ENCODE data around the gene TMPRSS9.

The TMPRSS9 gene

DNA sequence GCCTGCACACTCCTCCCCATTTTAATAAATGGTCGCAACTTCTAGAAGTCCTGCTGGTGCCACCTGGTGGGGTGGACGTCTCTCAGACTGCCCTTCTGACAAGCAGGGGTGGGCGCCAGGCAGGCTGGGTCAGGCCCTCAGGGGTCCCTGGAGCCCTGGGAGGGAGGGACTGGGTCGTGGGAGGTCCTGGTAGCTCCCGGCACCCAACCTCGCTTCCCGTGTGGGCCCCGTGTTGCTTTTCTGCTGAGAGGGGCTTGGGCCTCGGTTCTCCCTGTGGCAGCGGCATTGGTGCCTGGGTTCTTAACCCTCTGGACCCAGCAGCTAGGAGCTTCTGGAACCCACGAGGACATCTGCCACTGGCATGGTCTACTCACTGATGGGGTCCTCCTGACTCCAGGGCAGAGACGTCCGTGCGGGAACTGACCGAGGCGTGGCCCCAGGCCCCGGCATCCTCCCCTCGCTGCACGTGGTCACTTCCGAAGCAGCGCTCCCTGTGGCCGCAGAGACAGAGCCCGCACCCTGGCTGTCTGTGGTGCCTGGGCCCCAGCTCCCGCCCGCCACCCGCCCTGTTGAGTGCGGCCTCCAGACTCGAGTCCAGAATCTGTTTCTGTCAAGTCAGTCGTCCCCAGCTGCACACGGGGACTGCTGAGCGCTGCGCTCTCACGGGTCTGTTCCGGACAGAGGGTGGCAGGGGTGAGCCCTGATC, 6.0 kb upstream of the TMPRSS9 start:
- Histone ChIP-seq H3K27me3 (ENCODE audit: control insufficient read depth, insufficient read depth, low read length) (no peaks in the 10 kb centered on the region), H3K4me3 (ENCODE audit: low read length) (no peak overlapping the region), H3K27ac (ENCODE audit: low read length) (no peak overlapping the region), H3K36me3 (ENCODE audit: control insufficient read depth, insufficient read depth, low read length) (peaks cover 4% of the 10 kb centered on the region; the same call in 1 of the 2 replicates), H3K4me1 (ENCODE audit: control insufficient read depth, insufficient read depth, low read length) (no peaks in the 10 kb centered on the region; the same call in 1 of the 2 replicates), H3K9me3 (ENCODE audit: control insufficient read depth, insufficient read depth, low read length) (no peaks in the 10 kb centered on the region)
- no peak for DNase-seq (ENCODE audit: low read depth, low spot score)
- no CpG with 5 or more reads among the region's 34 CpGs for WGBS (ENCODE audit: insufficient coverage, insufficient read length)

DNA sequence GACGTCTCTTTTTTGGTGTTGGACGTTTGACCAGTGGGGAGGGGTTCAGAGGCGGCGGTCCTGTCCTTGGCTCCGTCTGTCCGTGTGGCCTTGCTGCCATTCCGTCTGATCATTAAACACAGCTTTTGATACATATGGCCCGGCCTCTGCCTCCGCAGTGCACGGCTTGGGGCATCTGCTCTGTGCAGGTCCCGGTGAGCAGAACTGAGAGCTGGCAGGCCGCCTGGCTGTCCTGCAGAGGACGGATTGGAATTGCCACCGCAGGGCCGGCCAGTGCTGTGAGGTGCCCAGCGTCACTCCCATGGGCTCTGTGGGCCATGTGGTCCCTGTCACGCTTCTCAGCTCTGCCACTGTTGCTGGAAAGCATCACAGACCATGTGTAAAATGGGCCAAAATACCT, 5.4 kb upstream of the TMPRSS9 start:
- no peak overlapping the region for H3K27ac ChIP-seq (ENCODE audit: low read length)
- peaks cover 4% of the 10 kb centered on the region; the same call in 1 of the 2 replicates for H3K36me3 ChIP-seq (ENCODE audit: control insufficient read depth, insufficient read depth, low read length)
- no peak overlapping the region for H3K4me3 ChIP-seq (ENCODE audit: low read length)
- no peaks in the 10 kb centered on the region; the same call in 1 of the 2 replicates for H3K4me1 ChIP-seq (ENCODE audit: control insufficient read depth, insufficient read depth, low read length)
- H3K9me3 ChIP-seq (ENCODE audit: control insufficient read depth, insufficient read depth, low read length), result no peaks in the 10 kb centered on the region
- DNase-seq (ENCODE audit: low read depth, low spot score), result no peak
- no peaks in the 10 kb centered on the region for H3K27me3 ChIP-seq (ENCODE audit: control insufficient read depth, insufficient read depth, low read length)
- no CpG with 5 or more reads among the region's 17 CpGs for WGBS (ENCODE audit: insufficient coverage, insufficient read length)

DNA sequence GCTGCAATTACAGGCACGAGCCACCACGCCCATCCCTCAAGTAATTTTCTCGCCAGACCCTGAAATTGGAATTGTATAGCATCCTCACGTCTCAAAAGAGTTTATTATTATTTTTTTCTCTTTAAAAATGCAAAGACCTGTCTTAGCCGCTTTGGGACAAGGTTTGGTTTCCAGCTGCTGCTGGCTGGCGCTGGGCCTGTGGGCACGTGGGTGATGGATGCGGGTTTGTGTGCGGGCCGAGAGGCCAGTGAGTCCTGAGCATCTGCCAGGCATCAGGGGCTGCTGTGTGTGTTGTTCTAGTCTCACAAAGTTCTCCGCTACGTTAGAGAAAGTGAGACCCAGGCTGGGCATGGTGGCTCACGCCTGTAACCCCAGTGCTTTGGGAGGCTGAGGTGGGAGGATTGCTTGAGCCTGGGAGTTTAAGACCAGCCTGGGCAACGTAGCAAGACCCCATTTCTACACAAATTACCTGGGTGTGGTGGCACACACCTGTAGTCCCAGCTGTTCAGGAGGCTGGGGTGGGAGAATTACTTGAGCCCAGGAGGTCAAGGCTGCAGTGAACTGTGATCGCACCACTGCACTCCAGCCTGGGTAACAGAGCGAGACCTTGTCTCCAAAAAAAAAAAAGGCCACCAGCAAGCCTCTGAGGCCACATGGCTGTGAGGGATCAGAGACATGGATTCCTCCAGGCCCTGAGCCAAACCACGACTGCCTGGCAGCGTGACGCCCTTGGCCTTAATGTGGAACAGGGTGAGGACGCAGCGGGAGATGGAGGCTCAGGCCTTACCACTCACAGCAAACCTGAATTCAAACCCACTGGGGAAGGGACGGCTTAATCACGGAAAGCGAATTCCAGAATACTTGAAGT, 4.7 kb upstream of the TMPRSS9 start:
- Histone ChIP-seq H3K27me3 (ENCODE audit: control insufficient read depth, insufficient read depth, low read length) (no peaks in the 10 kb centered on the region), H3K9me3 (ENCODE audit: control insufficient read depth, insufficient read depth, low read length) (no peaks in the 10 kb centered on the region), H3K4me3 (ENCODE audit: low read length) (no peak overlapping the region), H3K36me3 (ENCODE audit: control insufficient read depth, insufficient read depth, low read length) (peaks cover 4% of the 10 kb centered on the region; the same call in 1 of the 2 replicates), H3K27ac (ENCODE audit: low read length) (no peak overlapping the region), H3K4me1 (ENCODE audit: control insufficient read depth, insufficient read depth, low read length) (peaks cover 1% of the 10 kb centered on the region; the same call in 1 of the 2 replicates)
- no CpG with 5 or more reads among the region's 24 CpGs for WGBS (ENCODE audit: insufficient coverage, insufficient read length)
- DNase-seq (ENCODE audit: low read depth, low spot score), result no peak

DNA sequence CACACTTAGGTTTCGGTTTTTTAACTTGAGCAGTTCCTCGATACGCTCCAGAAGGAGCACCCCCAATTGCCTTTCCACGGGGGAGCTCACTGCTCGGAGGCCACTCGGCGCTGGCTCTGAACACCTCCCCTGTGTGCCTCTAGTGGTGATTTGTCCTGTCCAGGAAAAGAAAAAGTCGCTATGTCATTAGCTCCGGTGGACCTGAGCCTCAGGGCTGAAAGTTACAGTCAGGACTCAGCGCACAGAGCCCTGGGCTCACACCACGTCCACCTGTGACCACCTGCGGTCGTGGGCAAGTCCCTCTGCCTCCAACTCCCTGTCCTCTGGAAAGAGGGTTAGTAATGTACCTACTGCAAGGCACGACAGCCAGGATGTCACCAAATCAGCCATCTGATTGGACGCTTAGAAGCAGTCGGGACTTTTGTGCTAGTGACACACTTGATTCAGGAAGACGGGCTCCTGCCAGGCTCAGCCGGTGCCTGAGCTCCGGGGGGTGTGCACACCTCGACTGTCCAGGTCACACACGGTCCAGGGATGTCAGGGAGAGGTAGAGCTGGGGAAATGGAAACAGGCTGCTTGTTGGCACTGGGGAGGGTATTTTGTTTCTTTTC, 3.9 kb upstream of the TMPRSS9 start:
- no peak for DNase-seq (ENCODE audit: low read depth, low spot score)
- no peaks in the 10 kb centered on the region for H3K27me3 ChIP-seq (ENCODE audit: control insufficient read depth, insufficient read depth, low read length)
- no peak overlapping the region for H3K27ac ChIP-seq (ENCODE audit: low read length)
- WGBS (ENCODE audit: insufficient coverage, insufficient read length), result no CpG with 5 or more reads among the region's 21 CpGs
- H3K4me3 ChIP-seq (ENCODE audit: low read length), result no peak overlapping the region
- H3K36me3 ChIP-seq (ENCODE audit: control insufficient read depth, insufficient read depth, low read length), result peaks cover 4% of the 10 kb centered on the region; the same call in 1 of the 2 replicates
- H3K9me3 ChIP-seq (ENCODE audit: control insufficient read depth, insufficient read depth, low read length), result no peaks in the 10 kb centered on the region
- H3K4me1 ChIP-seq (ENCODE audit: control insufficient read depth, insufficient read depth, low read length), result peaks cover 1% of the 10 kb centered on the region; the same call in 1 of the 2 replicates

DNA sequence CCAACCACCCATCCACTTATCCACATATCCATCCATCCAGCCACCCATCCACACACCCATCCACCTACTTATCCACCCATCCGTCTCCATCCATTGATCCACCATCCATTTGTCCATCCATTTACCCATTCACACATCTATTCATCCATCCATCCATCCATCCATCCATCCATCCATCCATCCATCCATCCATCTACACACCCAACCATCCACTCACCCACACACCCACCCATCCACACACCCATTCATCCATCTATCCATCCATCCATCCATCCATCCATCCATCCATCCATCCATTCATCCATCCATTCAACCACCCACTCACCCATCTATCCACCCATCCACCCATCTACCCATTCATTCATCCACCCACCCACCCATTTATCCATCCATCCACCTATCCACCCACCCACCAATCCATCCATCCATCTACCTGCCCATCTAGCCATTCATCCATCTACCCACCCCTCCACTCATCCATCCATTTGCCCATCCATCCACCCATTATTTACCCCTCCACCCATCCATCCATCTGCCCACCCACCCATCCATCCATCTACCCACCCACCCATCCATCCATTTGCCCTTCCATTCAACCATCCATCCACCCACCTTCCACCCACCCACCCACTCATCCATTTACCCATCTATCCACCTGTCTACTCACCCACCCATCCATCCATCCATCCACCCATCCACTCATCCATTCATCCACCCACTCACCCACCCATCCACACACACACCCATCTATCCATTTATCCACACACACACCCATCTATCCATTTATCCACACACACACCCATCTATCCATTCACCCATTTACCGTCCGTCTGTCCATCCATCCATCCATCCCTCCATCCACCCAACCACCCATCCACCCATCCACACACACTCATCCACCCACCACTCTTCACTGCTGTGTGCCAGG, 2.5 kb upstream of the TMPRSS9 start:
- Histone ChIP-seq H3K4me1 (ENCODE audit: control insufficient read depth, insufficient read depth, low read length) (peaks cover 3% of the 10 kb centered on the region; the same call in 1 of the 2 replicates), H3K9me3 (ENCODE audit: control insufficient read depth, insufficient read depth, low read length) (no peaks in the 10 kb centered on the region), H3K4me3 (ENCODE audit: low read length) (no peak overlapping the region), H3K36me3 (ENCODE audit: control insufficient read depth, insufficient read depth, low read length) (no peaks in the 10 kb centered on the region; the same call in 1 of the 2 replicates), H3K27ac (ENCODE audit: low read length) (no peak overlapping the region), H3K27me3 (ENCODE audit: control insufficient read depth, insufficient read depth, low read length) (no peaks in the 10 kb centered on the region)
- DNase-seq (ENCODE audit: low read depth, low spot score), result no peak
- 100% methylated on average over 2 of the region's 3 CpGs for WGBS (ENCODE audit: insufficient coverage, insufficient read length)

DNA sequence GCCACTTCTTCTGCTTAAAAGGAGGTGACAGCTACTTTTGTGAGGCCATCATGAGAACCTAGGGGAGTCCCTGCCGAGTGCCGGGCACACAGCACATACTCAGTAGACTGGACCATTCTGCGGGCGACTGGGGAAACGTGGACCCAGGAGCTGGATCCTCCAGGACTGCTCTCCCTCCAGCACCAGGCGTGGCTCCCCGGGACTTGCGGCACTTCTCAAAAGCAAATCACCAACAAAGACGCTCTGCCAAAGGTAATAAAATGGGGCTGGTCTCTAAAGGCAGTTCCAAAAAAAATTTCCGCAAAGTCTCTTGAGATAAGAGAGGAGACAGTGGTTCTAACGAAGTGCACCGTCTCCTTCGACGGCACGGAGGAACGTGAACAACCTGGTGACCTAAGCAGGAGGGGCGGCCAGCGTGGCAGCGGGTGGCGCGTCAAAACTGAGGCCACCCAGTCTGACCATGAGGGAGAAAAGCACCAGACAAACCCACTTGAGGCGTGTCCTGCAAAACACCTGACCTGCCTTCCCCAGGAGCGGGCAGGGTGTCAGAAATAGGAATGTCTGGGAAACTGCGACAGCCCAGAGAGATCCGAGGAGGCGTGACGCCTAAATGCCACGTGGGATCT, 1.4 kb upstream of the TMPRSS9 start:
- Histone ChIP-seq H3K4me3 (ENCODE audit: low read length) (no peak overlapping the region), H3K4me1 (ENCODE audit: control insufficient read depth, insufficient read depth, low read length) (peaks cover 3% of the 10 kb centered on the region; the same call in 1 of the 2 replicates), H3K9me3 (ENCODE audit: control insufficient read depth, insufficient read depth, low read length) (no peaks in the 10 kb centered on the region), H3K27ac (ENCODE audit: low read length) (no peak overlapping the region), H3K36me3 (ENCODE audit: control insufficient read depth, insufficient read depth, low read length) (no peaks in the 10 kb centered on the region), H3K27me3 (ENCODE audit: control insufficient read depth, insufficient read depth, low read length) (no peaks in the 10 kb centered on the region)
- DNase-seq (ENCODE audit: low read depth, low spot score), result no peak
- WGBS (ENCODE audit: insufficient coverage, insufficient read length), result no CpG with 5 or more reads among the region's 28 CpGs

DNA sequence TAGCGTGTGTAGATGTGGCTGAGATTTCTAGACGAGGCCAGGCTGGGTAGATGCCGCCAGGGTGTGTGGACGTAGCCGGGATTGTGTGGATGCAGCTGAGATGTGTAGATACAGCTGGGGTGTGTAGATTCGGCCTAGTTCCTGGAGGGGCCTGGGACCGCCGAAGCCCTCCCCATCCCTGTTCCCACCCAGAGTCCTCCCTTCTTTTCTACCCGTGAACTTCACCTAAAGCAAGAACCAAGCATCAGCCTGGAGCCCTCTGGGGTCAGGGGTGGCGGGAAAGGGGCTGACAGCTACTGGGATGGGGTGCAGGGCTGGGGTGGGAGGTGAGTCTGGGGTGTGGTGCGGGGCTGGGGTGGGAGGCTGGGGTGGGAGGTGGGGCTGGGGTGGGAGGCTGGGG, 768 bp downstream of the TMPRSS9 start:
- WGBS (ENCODE audit: insufficient coverage, insufficient read length), result no CpG with 5 or more reads among the region's 11 CpGs
- H3K4me1 ChIP-seq (ENCODE audit: control insufficient read depth, insufficient read depth, low read length), result peaks cover 3% of the 10 kb centered on the region; the same call in 1 of the 2 replicates

DNA sequence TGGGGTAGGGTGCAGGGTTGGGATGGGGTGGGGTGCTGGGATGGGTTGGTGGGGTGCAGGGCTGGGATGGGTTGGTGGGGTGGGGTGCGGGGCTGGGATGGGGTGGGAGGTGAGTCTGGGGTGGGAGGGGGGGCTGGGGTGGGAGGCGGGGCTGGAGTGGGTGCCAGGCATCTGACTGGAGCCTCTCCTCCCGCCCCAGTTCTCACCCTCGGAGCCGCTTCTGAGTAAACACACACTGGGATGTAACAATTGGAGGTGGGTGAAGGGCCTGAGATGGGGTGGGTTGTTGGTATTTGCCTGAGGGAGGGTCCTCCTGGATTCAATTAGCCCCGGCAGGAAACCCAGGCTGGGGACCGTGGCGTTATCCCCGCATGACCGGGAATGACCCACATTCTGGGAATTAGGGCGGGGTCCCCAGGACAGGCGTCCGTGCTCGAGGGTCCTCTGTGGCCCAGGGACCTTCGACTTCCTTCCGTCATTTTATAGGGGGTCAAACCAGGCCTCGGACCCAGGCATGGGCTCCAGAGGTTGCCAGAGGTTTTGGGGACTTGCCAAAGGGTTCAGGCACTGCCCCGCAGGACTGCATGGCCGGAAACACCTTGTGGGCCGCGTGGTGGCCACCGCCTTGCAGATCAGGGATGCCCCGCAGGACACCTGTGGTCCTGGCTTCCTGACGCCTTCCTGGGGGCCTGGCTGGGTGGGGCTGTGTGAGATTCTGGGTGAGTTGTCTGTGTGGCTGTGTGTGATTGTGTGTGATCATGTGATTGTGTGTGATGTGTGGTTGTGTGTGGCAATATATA, 1.4 kb downstream of the TMPRSS9 start:
- H3K27me3 ChIP-seq (ENCODE audit: control insufficient read depth, insufficient read depth, low read length), result no peaks in the 10 kb centered on the region
- no peak for DNase-seq (ENCODE audit: low read depth, low spot score)
- H3K36me3 ChIP-seq (ENCODE audit: control insufficient read depth, insufficient read depth, low read length), result no peaks in the 10 kb centered on the region
- peaks cover 3% of the 10 kb centered on the region; the same call in 1 of the 2 replicates for H3K4me1 ChIP-seq (ENCODE audit: control insufficient read depth, insufficient read depth, low read length)
- no peak overlapping the region for H3K4me3 ChIP-seq (ENCODE audit: low read length)
- no CpG with 5 or more reads among the region's 24 CpGs for WGBS (ENCODE audit: insufficient coverage, insufficient read length)
- H3K27ac ChIP-seq (ENCODE audit: low read length), result no peak overlapping the region
- H3K9me3 ChIP-seq (ENCODE audit: control insufficient read depth, insufficient read depth, low read length), result no peaks in the 10 kb centered on the region

More for the DNA sequence above, 768 bp downstream of the TMPRSS9 start:
- no peak for DNase-seq (ENCODE audit: low read depth, low spot score)
- H3K27me3 ChIP-seq (ENCODE audit: control insufficient read depth, insufficient read depth, low read length), result no peaks in the 10 kb centered on the region
- no peaks in the 10 kb centered on the region for H3K9me3 ChIP-seq (ENCODE audit: control insufficient read depth, insufficient read depth, low read length)
- no peak overlapping the region for H3K4me3 ChIP-seq (ENCODE audit: low read length)
- H3K27ac ChIP-seq (ENCODE audit: low read length), result no peak overlapping the region
- no peaks in the 10 kb centered on the region for H3K36me3 ChIP-seq (ENCODE audit: control insufficient read depth, insufficient read depth, low read length)

All from iPS DF 6.9 (cell line).